ENCODE measurements around the gene GPD1L. TPM values are rescaled to one million over a fixed set of nuclear protein-coding genes. Genes with fewer than 3 reads are reported as not detected.

Gene GPD1L
- total RNA-seq, 6 experiments from 2014 or later = 2.7 to 8.3 (median 4.2) TPM

DNA sequence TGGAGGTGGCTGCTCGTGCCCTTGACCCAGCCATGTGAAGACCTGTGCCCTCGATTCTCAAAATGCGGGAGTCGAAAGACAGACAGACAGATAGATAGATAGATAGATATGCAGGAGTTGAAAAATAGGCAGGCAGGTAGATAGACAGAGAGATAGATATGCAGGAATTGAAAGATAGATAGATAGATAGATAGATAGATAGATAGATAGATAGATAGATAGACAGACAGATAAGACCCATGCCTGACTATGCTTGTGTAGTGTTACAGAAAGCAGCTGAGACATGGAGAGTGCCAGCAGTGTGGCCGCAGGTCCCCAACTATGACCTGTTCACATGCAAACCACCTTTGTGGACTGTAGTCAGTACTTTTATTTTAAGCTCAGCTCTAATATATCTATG is 17.2 kb downstream of the GPD1L start:
- no peak for DNase-seq
- H3K27me3 Mint-ChIP-seq (ENCODE audit: insufficient read depth) = peaks cover 4% of the 10 kb centered on the region
- TF ChIP-seq, protein P1, sequence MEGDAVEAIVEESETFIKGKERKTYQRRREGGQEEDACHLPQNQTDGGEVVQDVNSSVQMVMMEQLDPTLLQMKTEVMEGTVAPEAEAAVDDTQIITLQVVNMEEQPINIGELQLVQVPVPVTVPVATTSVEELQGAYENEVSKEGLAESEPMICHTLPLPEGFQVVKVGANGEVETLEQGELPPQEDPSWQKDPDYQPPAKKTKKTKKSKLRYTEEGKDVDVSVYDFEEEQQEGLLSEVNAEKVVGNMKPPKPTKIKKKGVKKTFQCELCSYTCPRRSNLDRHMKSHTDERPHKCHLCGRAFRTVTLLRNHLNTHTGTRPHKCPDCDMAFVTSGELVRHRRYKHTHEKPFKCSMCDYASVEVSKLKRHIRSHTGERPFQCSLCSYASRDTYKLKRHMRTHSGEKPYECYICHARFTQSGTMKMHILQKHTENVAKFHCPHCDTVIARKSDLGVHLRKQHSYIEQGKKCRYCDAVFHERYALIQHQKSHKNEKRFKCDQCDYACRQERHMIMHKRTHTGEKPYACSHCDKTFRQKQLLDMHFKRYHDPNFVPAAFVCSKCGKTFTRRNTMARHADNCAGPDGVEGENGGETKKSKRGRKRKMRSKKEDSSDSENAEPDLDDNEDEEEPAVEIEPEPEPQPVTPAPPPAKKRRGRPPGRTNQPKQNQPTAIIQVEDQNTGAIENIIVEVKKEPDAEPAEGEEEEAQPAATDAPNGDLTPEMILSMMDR (IDR thresholded peaks at IDR 0.05) = no peak
- no peak overlapping the region for H3K27ac Mint-ChIP-seq
- no peak overlapping the region for H3K4me3 Mint-ChIP-seq
- no peaks in the 10 kb centered on the region for H3K36me3 Mint-ChIP-seq (ENCODE audit: low read depth)
- no peaks in the 10 kb centered on the region for H3K9me3 Mint-ChIP-seq
- no peaks in the 10 kb centered on the region for H3K4me1 Mint-ChIP-seq (ENCODE audit: low read depth)

DNA sequence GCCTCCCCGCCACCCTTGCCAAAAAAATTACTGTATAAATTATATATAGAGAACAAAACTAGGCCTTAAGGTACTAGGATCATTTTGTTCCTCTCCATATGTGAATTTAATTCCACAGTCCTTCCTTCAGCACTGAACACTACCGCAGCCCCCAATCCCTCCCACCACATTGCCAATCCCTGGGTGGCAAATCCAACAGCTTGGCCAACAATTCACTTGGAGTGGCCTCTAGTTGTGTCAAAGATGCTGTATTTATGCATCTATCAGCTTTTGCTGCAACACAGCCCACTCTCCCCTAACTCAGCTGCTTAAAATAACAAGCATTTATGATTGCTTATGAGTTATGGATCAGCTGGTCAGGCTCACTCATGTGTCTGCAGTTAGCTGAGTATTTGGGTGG is 18.6 kb downstream of the GPD1L start:
- Mint-ChIP-seq H3K27ac (no peak overlapping the region), H3K4me1 (ENCODE audit: low read depth) (no peaks in the 10 kb centered on the region), H3K4me3 (no peak overlapping the region), H3K9me3 (no peaks in the 10 kb centered on the region), H3K27me3 (ENCODE audit: insufficient read depth) (peaks cover 4% of the 10 kb centered on the region; the same call in 1 of the 2 replicates), H3K36me3 (ENCODE audit: low read depth) (no peaks in the 10 kb centered on the region)
- TF ChIP-seq, protein P1 (IDR thresholded peaks at IDR 0.05) = no peak
- no peak for DNase-seq

DNA sequence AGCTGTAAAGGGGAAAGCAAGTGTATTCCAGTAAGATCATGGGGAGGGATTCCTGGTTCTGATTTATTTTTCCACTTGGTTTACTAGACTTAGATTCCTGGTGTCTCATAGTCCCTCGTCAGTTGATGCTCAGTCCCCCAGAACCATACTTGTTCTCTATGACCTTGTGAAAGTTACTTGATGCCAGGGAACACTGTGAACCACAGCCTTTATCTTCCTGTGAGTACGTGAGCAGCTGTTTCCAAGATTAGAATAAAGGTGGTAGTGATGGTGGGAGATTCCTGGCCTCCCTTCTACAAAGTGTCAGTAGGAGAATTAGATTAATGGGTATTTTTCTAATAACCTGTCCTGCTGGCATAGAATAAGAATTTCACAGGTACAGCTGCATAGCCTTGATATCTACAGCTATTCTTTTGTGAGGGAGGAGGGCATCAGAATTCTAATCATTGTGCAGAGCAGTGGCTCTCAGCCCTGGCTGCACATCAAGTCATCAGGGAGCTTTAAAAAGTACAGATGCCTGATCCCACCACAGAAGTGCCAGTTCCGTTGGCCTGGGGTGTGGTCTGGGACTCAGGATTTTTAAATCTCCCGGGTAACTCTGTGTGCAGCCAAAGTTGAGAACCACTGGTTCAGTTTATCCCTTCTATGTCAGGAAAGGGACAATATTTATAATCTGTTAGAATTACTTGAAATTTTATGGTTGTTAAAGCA is 20.0 kb downstream of the GPD1L start:
- H3K4me1 Mint-ChIP-seq (ENCODE audit: low read depth) = no peaks in the 10 kb centered on the region
- no peak for DNase-seq
- H3K36me3 Mint-ChIP-seq (ENCODE audit: low read depth) = no peaks in the 10 kb centered on the region
- no peak overlapping the region for H3K4me3 Mint-ChIP-seq
- H3K9me3 Mint-ChIP-seq = no peaks in the 10 kb centered on the region
- no peak overlapping the region for H3K27ac Mint-ChIP-seq
- peaks cover 4% of the 10 kb centered on the region; the same call in 1 of the 2 replicates for H3K27me3 Mint-ChIP-seq (ENCODE audit: insufficient read depth)
- TF ChIP-seq, protein P1 (IDR thresholded peaks at IDR 0.05) = no peak

DNA sequence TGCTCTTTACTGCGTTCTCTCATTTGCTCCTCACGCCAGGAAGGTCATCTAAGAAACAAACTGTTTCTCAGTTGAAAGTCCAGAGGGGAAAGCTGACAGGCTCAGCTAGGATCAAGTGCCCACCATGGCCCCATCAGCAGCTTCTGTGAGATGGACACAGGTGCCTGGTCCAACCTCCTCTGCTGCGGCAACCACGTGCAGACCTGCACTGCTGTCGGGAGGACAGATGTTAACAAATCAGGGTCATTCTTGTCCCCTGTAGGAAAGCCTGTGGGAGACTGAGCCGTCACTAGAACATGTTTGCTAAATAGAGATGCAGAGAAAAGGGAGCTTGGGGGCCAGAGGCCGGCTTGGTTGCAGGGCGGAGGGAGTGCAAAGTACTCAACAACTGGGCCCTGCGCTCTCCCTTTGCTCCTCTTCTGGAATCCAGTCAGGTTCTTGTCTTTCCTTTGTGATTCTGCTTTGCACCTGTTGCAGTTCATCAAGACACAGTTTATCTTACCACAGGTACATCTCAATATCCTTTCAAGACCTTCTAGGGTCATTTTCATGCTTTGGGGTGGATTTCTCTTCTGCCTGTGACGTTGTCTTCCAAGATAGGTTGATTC is 20.9 kb downstream of the GPD1L start:
- H3K27ac Mint-ChIP-seq = no peak overlapping the region
- no peaks in the 10 kb centered on the region for H3K4me1 Mint-ChIP-seq (ENCODE audit: low read depth)
- TF ChIP-seq, protein P1 (IDR thresholded peaks at IDR 0.05) = no peak
- peaks cover 4% of the 10 kb centered on the region; the same call in 1 of the 2 replicates for H3K27me3 Mint-ChIP-seq (ENCODE audit: insufficient read depth)
- no peaks in the 10 kb centered on the region for H3K9me3 Mint-ChIP-seq
- H3K4me3 Mint-ChIP-seq = no peak overlapping the region
- no peak for DNase-seq
- no peaks in the 10 kb centered on the region for H3K36me3 Mint-ChIP-seq (ENCODE audit: low read depth)

DNA sequence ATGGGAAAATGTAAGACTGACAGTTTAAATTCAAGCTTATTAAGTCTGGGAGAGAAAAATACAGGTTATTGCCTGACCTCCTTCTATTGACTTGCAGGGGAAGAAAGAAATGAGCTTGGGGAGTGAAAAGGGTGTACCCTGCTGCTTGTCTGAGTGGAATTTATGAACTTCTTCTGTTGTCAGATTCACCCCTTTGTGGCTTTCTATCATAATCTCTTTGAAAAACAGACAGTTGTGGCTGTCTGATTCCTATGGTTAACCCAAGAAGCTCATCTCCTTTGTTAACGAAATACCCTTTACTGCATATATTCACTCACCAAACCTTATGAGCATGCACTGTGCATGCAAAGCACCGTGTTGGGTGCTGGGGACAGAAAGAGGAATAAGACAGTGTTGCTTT is 22.5 kb downstream of the GPD1L start:
- H3K4me1 Mint-ChIP-seq (ENCODE audit: low read depth) = no peaks in the 10 kb centered on the region
- TF ChIP-seq, protein P1 (IDR thresholded peaks at IDR 0.05) = no peak
- peaks cover 4% of the 10 kb centered on the region; the same call in 1 of the 2 replicates for H3K27me3 Mint-ChIP-seq (ENCODE audit: insufficient read depth)
- no peak for DNase-seq
- H3K4me3 Mint-ChIP-seq = no peak overlapping the region
- no peaks in the 10 kb centered on the region for H3K9me3 Mint-ChIP-seq
- H3K27ac Mint-ChIP-seq = no peak overlapping the region
- H3K36me3 Mint-ChIP-seq (ENCODE audit: low read depth) = no peaks in the 10 kb centered on the region

Data from HFFc6 (cell line).